HFFc6 (cell line): ENCODE measurements around the gene CMIP. TPM values are rescaled to one million over a fixed set of nuclear protein-coding genes. Genes with fewer than 3 reads are reported as not detected.

Source experiments
- DNase-seq: peaks from one replicate; pipeline ENCODE4 v3.0.0-alpha.2; 2018
- H3K27ac Mint-ChIP-seq: 2 replicates; pipeline ENCODE4 v1.8.0; 2020; ENCODE audit warnings: mild to moderate bottlenecking, mixed read lengths
- H3K27me3 Mint-ChIP-seq: 2 replicates; pipeline ENCODE4 v1.8.0; 2021; ENCODE audit warnings: mild to moderate bottlenecking, moderate library complexity, mixed read lengths; ENCODE audit not compliant: insufficient read depth
- H3K36me3 Mint-ChIP-seq: 2 replicates; pipeline ENCODE4 v1.8.0; 2021; ENCODE audit warnings: low read depth, mixed read lengths
- H3K4me1 Mint-ChIP-seq: 2 replicates; pipeline ENCODE4 v1.8.0; 2020; ENCODE audit warnings: low read depth, mixed read lengths
- H3K4me3 Mint-ChIP-seq: 2 replicates; pipeline ENCODE4 v1.8.0; 2020; ENCODE audit warnings: mild to moderate bottlenecking, moderate library complexity, mixed read lengths
- H3K9me3 Mint-ChIP-seq: 2 replicates; pipeline ENCODE4 v1.8.0; 2020; ENCODE audit warnings: mild to moderate bottlenecking, mixed read lengths
- total RNA-seq, 6 experiments: library from RNA; stranded (reverse); fragmentation: NEBNext Ultra II Directional; extraction: Animal tissue kit (Norgen Biotek cat#: 25700); gene quantifications; 2 replicates in 1 of 6; 3 replicates in 5 of 6; pipeline ENCODE4 v1.2.3, GENCODE V29; 2021
- TF ChIP-seq, protein P1 (sequence below): fragments of 200-600 bp; sonication (generic); IDR thresholded peaks from 2 replicates; pipeline ENCODE4 v1.5.0; 2021; ENCODE audit warnings: antibody characterized with exemption, mild to moderate bottlenecking

The CMIP gene
- total RNA-seq, 6 experiments from 2014 or later: 35.9 to 48.0 (median 43.5) TPM

DNA sequence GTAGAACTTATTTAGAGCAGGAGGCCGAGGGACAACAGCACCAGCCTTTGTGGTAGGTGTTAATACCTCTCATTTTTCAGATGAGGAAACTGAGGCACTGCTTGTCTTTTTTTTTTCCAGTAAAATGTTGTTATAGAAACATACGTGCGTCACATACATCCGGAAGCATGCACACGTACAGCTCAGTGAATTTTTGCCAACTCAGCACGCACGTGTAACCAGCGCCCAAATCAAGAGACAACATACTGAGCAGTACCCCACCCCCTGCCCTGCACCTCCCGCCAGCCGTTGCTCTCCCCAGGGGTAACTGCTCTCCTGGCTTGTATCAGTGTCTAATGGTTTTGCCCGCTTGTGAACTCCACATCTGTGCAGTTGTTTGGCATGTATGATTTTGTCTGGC, 92.0 kb downstream of the CMIP start:
- Mint-ChIP-seq H3K4me1 (peaks cover 53% of the 10 kb centered on the region), H3K36me3 (peaks cover 5% of the 10 kb centered on the region)

DNA sequence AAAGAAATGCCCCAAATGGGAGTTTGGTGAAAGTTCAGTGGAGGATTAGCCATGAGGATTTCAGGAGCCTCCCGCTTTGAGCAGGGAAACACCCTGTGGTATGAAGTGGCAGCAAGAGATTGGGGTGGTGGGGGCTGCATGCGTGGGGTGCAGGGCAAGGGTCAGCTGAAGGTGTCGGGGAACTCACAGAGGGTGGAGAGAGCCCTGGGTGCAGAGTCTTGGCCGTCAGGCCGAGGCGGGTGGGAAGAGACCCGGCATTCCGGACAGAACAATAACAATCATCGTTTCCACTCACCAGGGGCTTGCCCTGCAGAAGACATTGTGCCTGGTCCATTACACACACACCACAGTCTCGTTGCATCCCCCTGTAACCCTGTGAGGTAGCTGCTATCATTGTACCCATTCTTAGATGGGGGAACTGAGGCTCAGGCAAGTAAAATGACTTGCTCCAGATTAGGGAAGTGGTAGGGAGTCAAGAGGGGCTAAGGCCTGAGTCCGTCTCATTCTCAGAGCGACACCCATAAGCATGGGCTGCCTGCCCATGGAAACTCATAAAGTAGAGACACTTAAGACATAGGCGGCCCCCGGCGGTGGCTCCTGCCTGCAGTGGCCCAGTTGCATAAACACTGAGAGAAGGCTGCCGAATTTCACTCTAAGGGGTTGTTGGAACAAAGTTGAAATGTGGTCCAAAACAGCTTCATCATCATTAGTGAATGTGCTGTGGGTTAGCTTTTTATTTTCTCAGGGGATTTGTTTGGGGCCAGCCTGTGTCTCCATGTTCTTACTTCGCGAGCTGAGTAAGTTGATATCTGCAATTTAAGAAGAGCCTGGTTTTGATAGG, 93.3 kb downstream of the CMIP start:
- Mint-ChIP-seq H3K27ac (peak overlapping the region; percentile 47; the same call in 1 of the 2 replicates), H3K4me3 (no peak overlapping the region)
- no peak for DNase-seq

More for the DNA sequence above, 92.0 kb downstream of the CMIP start:
- Mint-ChIP-seq H3K9me3 (no peaks in the 10 kb centered on the region), H3K27ac (no peak overlapping the region), H3K4me3 (no peak overlapping the region), H3K27me3 (no peaks in the 10 kb centered on the region; the same call in 1 of the 2 replicates)
- TF ChIP-seq, protein P1, sequence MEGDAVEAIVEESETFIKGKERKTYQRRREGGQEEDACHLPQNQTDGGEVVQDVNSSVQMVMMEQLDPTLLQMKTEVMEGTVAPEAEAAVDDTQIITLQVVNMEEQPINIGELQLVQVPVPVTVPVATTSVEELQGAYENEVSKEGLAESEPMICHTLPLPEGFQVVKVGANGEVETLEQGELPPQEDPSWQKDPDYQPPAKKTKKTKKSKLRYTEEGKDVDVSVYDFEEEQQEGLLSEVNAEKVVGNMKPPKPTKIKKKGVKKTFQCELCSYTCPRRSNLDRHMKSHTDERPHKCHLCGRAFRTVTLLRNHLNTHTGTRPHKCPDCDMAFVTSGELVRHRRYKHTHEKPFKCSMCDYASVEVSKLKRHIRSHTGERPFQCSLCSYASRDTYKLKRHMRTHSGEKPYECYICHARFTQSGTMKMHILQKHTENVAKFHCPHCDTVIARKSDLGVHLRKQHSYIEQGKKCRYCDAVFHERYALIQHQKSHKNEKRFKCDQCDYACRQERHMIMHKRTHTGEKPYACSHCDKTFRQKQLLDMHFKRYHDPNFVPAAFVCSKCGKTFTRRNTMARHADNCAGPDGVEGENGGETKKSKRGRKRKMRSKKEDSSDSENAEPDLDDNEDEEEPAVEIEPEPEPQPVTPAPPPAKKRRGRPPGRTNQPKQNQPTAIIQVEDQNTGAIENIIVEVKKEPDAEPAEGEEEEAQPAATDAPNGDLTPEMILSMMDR: no peak
- no peak for DNase-seq

DNA sequence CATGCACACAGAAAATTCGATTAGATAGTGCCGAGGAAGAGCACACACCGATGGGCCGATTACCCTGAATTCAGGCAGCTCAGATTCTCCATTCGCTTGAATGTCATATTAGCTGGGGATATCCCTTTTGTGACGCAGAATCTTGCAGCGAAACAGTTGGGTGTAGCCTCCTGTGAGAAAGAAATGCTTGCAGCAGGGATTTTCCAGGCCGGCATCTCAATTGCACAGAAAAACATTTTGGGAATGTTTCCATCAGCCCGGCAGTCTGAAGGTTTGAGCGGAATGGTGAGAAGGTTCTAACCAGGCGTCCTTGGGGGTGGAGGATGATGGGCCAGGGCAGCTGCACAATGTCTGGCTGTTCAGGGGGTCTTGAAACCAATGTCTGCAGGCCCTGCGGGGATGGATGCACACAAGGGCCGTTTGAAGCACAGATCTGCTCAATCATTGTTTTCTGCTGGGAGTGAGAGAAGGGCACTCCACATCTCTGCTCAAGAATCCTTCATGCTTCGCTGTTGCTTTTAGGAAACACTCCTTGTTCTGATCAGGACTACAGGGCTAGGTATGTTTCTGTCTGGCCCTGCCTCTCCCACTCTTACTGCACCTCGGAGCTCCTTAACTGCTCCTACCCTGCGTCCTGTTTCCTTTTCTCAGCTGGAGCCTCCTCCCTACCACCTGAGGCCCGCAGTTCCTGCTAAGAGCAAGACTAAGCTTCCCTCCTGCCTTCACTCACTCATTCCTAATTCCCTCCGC, 94.6 kb downstream of the CMIP start:
- Mint-ChIP-seq H3K27me3 (no peaks in the 10 kb centered on the region; the same call in 1 of the 2 replicates), H3K4me3 (no peak overlapping the region), H3K36me3 (no peaks in the 10 kb centered on the region), H3K9me3 (no peaks in the 10 kb centered on the region), H3K4me1 (peaks cover 60% of the 10 kb centered on the region), H3K27ac (no peak overlapping the region)
- no peak for DNase-seq
- TF ChIP-seq, protein P1: no peak

More for the DNA sequence above, 93.3 kb downstream of the CMIP start:
- Mint-ChIP-seq H3K36me3 (no peaks in the 10 kb centered on the region), H3K27me3 (no peaks in the 10 kb centered on the region; the same call in 1 of the 2 replicates), H3K4me1 (peaks cover 58% of the 10 kb centered on the region), H3K9me3 (no peaks in the 10 kb centered on the region)
- TF ChIP-seq, protein P1: no peak

DNA sequence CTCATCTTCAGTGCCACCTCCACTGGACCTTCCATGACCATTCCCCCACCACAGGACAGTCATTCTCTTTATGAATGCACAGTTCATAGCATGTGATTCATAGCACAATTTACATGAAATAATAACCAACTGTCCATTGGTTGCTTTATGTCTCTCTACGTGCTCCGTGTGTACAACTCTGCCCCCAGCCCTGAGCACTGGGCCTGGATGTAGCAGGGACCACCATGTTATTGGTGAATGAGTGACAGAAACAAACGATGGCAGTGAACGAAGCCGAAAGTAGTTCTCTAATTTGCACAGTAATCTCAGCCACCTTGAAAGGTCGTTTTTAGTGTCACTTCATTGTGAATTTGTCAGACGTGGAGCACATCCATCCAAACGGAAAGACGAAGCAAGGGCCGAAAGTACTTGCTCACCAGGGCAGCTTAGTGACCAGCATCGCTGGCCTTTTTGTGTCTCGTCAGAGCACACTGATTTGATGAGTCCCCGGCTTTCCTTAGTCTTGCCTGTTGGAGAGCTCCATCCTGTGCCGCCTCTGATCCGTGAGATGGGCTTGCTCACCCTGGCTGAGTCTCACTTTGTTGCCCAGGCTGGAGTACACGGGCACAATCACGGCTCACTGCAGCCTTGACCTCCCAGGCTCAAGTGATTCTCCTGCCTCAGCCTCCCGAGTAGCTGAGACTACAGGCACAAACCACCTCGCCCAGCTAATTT, 95.3 kb downstream of the CMIP start:
- no peak for DNase-seq
- Mint-ChIP-seq H3K4me1 (peaks cover 60% of the 10 kb centered on the region), H3K4me3 (no peak overlapping the region), H3K36me3 (no peaks in the 10 kb centered on the region), H3K27me3 (no peaks in the 10 kb centered on the region; the same call in 1 of the 2 replicates), H3K27ac (no peak overlapping the region), H3K9me3 (no peaks in the 10 kb centered on the region)
- TF ChIP-seq, protein P1: no peak

DNA sequence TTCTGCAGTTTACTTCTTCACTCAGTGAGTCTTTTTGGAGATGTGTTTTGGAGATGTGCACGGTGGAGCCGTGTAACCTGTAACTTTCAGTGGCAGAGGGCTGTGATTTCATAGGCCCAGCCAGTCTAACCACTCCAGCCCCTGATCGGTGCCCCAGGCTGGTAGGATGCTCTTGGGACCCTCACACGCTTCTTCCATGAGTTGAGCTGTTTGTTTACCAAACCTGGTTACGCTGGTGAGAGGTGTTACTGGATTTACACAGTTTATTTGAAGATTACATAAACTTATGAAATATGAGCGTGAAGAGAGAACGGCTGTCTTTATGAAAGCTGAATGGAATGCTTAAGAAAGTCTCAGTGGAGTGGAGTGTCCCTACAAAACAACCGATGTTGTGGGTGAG, 96.7 kb downstream of the CMIP start:
- Mint-ChIP-seq H3K27ac (no peak overlapping the region), H3K36me3 (no peaks in the 10 kb centered on the region), H3K27me3 (no peaks in the 10 kb centered on the region; the same call in 1 of the 2 replicates), H3K9me3 (no peaks in the 10 kb centered on the region), H3K4me1 (peaks cover 59% of the 10 kb centered on the region), H3K4me3 (no peak overlapping the region)
- no peak for DNase-seq
- TF ChIP-seq, protein P1: no peak
